Right renal pelvis (tissue), 4 donors: Measurements from ENCODE around the gene AEBP1. TPM values are rescaled to one million over a fixed set of nuclear protein-coding genes. Genes with fewer than 3 reads are reported as not detected.

Source experiments
- polyA plus RNA-seq, 4 donors: library from polyadenylated mRNA; unstranded; fragments of 120-200 nt; gene quantifications; one replicate each; pipeline ENCODE4 v1.2.1, GENCODE V29; 2013; ENCODE audit not compliant: insufficient read length in 4 of 4

The AEBP1 gene
- polyA plus RNA-seq, 4 donors, result 55.4 to 75.0 (median 67.7) TPM

Other genes with a start within 250 kb of the AEBP1 start
- 100 to 1,000 TPM in 1 of 4 donors, 10 to 100 TPM in 3; 72.2 to 101 (median 76.9) TPM for gene MRPS24, start 234.8 kb upstream of the AEBP1 start, polyA plus RNA-seq
- gene URGCP, start 197.7 kb upstream of the AEBP1 start, polyA plus RNA-seq, result 10 to 100 TPM; 30.0 to 34.5 (median 33.4) TPM
- gene UBE2D4, start 177.9 kb upstream of the AEBP1 start, polyA plus RNA-seq, result 10 to 100 TPM; 20.0 to 24.7 (median 22.4) TPM
- gene SPDYE1, start 106.4 kb upstream of the AEBP1 start, polyA plus RNA-seq, result under 1 TPM; 0.51 to 0.97 (median 0.52) TPM
- gene DBNL, start 59.6 kb upstream of the AEBP1 start, polyA plus RNA-seq, result 10 to 100 TPM; 61.2 to 76.0 (median 67.0) TPM
- 1 to 10 TPM; 1.4 to 5.4 (median 3.0) TPM for gene PGAM2, start 38.8 kb upstream of the AEBP1 start, polyA plus RNA-seq
- 10 to 100 TPM; 19.2 to 23.1 (median 20.9) TPM for gene POLM, start 21.8 kb upstream of the AEBP1 start, polyA plus RNA-seq
- gene POLD2, start 19.2 kb downstream of the AEBP1 start, polyA plus RNA-seq, result 100 to 1,000 TPM; 116 to 131 (median 120) TPM
- under 1 TPM; 0.37 to 0.99 (median 0.56) TPM for gene MYL7, start 37.0 kb downstream of the AEBP1 start, polyA plus RNA-seq
- 1 to 10 TPM; 2.6 to 4.8 (median 3.7) TPM for gene GCK, start 85.1 kb downstream of the AEBP1 start, polyA plus RNA-seq
- gene YKT6, start 96.6 kb downstream of the AEBP1 start, polyA plus RNA-seq, result 10 to 100 TPM; 76.3 to 84.9 (median 79.0) TPM
- 1 to 10 TPM; 2.1 to 2.9 (median 2.3) TPM for gene CAMK2B, start 221.2 kb downstream of the AEBP1 start, polyA plus RNA-seq